GM12874 (cell line): Measurements from ENCODE around the gene INCA1.

Experiments
- TF ChIP-seq, protein P1 (sequence below): IDR thresholded peaks from 2 replicates; pipeline ENCODE4 v1.5.1; 2011; ENCODE audit warnings: low read depth, mild to moderate bottlenecking, control low read depth, low read length, moderate library complexity; ENCODE audit not compliant: insufficient read depth

The INCA1 gene

DNA sequence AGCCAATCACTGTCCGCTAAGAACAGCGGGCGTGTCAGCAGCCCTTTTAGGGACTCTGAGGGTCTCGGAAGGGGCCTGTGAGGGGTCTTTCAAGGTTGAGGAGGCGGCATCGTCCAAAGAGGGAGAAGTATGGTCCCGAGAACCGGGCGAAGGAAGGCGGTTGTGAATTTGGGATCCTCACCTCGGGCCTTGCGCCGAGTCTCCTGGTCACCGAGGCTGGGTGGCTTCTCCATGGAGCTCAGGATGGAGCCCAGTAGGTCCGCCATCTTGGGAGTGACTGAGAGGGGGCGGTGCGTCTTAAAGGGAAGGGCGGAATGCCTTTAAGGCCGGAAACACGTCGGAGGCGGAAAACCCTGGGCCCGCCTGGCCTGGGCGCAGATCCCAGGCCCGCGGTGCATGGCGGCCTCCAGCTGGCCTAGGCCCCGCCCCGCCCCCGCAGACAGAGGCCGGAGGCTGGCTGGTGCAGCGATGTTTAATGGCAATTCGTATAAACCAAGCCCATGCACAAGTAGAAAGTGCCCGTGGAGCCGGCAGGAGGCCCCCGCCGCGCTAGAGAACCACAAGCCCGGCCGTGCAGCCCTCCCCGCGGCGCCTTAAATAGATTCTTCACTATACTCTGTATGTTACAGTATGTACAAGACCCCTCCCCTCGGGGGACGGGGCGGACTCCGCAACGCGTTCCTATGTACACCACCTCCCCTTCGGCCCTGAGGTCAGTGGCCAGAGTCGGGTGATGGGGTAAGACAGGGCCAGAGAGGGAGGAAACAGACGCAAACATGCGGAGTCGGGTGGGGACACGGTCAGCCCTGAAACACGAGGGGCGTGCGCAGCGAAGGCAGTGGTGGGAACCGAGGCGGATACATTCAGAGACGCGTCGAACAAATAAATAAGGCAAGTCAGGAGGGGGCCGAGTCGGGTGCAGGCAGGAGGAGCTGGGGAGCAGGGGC lies 29.5 kb downstream of the INCA1 start, which contains the start of gene SPAG7:
SPAG7 (minus strand) TSS at position 279 of the 947 bp plus-strand sequence; CDS start at position 266, 13 bp downstream.
- TF ChIP-seq, protein P1, sequence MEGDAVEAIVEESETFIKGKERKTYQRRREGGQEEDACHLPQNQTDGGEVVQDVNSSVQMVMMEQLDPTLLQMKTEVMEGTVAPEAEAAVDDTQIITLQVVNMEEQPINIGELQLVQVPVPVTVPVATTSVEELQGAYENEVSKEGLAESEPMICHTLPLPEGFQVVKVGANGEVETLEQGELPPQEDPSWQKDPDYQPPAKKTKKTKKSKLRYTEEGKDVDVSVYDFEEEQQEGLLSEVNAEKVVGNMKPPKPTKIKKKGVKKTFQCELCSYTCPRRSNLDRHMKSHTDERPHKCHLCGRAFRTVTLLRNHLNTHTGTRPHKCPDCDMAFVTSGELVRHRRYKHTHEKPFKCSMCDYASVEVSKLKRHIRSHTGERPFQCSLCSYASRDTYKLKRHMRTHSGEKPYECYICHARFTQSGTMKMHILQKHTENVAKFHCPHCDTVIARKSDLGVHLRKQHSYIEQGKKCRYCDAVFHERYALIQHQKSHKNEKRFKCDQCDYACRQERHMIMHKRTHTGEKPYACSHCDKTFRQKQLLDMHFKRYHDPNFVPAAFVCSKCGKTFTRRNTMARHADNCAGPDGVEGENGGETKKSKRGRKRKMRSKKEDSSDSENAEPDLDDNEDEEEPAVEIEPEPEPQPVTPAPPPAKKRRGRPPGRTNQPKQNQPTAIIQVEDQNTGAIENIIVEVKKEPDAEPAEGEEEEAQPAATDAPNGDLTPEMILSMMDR = no peak

GRCh38 chr17:4966844-4967538 lies 30.3 kb downstream of the INCA1 start:
- TF ChIP-seq, protein P1 = no peak

DNA sequence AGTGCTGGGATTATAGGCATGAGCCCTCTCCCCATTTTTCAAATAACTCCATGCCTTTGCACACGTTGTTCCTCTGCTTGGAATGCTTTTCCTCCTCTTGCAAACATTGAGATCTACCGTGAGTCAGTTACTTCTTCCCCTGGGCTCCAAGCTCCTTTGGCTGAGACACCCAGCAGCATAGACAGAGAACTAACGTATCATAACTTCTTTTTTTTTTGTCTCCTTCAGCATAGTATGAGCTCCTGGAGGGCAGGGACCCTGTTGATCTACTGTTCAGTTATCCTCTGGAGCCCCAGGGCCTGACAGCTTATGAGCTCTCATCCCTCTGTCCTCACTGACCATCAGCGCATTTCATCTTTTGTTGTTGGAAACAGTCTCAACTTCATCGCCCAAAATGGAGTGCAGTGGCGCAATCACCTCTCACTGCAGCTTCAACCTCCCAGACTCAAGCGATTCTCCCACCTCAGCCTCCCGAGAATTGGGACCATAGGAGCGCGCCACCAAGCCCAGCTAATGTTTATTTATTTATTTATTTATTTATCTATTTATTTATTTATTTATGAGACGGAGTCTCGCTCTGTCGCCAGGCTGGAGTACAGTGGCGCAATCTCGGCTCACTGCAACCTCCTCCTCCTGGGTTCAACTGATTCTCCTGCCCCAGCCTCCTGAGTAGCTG lies 31.9 kb downstream of the INCA1 start:
- TF ChIP-seq, protein P1 = no peak

- TF ChIP-seq, protein P1 = no peak
Observed at GRCh38 chr17:4960279-4960922, 36.9 kb downstream of the INCA1 start.

DNA sequence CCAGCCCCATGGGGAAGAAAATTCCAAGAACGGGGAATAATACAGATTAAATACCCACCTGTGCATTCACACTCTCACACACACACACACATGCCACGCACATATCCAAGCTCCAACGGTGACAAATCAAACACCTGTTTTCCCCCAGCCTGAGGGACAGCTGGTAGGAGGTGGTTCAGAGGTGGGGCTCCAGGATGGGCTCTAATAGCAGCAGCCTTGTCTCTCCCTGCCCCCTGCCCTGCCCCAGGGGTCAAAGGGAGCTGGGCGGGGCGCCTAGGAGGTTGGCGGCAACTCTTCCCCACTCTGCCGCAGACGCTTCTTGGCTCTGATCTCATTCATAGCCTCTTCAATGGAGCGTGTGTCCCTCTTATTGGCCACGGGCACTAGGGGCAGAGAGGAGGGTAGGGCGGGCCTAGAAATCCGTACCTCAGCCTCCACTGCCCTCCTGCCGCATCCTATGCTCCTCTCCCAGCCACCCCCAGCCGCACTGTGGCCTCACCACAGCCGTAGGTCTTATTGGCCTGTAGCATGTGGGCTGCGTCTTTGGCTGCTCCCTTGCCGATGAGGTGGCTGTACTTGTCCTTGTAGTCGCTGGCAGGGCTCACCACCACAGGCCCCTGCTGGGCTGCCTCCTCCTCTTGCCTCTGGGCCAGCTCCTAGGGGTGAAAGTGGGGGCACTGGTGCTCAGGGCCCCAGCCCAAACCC lies 37.9 kb downstream of the INCA1 start:
- TF ChIP-seq, protein P1 = no peak

GRCh38 chr17:4958102-4958501 lies 39.2 kb downstream of the INCA1 start:
- TF ChIP-seq, protein P1 = no peak
